Measurements from ENCODE around the gene ADNP.
"Not testable (repeated sequence)": the region's sequence is repeated elsewhere in the genome, so short reads cannot be mapped to it uniquely, and the experiment has no call there.

Gene ADNP

GRCh38 chr20:50886184-50886790 lies 45.0 kb downstream of the ADNP start:
- no peak overlapping the region for H3K4me3 ChIP-seq (ENCODE audit: low read depth, low read length)
- TF ChIP-seq CTCF (IDR thresholded peaks at IDR 0.05; ENCODE audit: low read depth, low read length) = no peak

DNA sequence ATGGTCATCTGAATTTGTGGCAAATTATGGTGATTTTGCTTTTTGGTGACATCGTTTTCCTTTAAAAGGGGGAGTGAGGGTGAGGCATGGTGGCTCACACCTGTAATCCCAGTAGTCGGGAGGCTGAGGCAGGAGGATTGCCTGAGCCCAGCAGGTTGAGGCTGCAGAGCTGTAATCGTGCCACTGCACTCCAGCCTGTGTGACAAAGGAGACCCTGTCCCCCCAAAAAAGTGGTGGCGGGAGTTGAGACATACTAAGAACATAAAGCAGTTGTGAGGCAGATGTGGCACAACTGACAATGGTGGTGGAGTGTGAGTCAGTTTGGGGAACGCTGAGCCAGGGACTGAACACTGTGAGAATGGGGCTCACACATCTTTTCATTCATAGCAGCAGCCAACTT lies 45.5 kb downstream of the ADNP start:
- TF ChIP-seq CTCF (IDR thresholded peaks at IDR 0.05; ENCODE audit: low read depth, low read length) = no peak
- no peak overlapping the region for H3K4me3 ChIP-seq (ENCODE audit: low read depth, low read length)

- no peak overlapping the region for H3K4me3 ChIP-seq (ENCODE audit: low read depth, low read length)
- no peak for TF ChIP-seq CTCF (IDR thresholded peaks at IDR 0.05; ENCODE audit: low read depth, low read length)
Measured at GRCh38 chr20:50885068-50885467, 46.2 kb downstream of the ADNP start.

- TF ChIP-seq CTCF (IDR thresholded peaks at IDR 0.05; ENCODE audit: low read depth, low read length) = no peak
- H3K4me3 ChIP-seq (ENCODE audit: low read depth, low read length) = no peak overlapping the region
Measured at GRCh38 chr20:50883856-50884255, 47.4 kb downstream of the ADNP start.

DNA sequence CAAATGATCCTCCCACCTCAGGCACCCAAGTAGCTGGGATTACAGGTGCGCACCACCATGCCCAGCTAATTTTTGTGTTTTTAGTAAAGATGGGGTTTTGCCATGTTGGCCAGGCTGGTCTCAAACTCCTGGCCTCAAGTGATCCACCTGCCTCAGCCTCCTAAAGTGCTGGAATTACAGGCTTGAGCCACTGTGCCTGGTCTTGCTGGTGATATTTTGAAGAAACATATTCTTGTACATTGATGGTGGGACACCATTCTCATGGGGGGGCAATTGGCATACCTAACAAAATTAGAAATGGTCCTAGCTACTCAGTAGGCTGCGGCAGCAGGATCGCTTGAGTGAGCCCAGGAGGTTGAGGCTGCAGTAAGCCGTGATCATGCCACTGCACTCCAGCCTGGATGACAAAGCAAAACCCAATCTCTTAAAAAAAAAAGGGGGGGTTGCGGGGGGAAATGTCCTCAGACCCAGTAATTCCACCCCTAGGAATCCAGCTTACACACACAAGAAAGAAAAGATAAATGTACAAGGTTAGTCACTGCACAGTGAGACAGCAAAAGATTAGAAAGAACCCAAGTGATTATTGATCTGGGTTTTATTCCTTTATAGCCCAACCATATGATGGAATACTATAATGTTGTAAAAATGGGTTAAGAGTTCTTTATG lies 49.3 kb downstream of the ADNP start:
- H3K4me3 ChIP-seq (ENCODE audit: low read depth, low read length) = not testable (repeated sequence)

- no peak for TF ChIP-seq CTCF (IDR thresholded peaks at IDR 0.05; ENCODE audit: low read depth, low read length)
- H3K4me3 ChIP-seq (ENCODE audit: low read depth, low read length) = no peak overlapping the region
Measured at GRCh38 chr20:50879649-50880550, 51.3 kb downstream of the ADNP start.

GRCh38 chr20:50877232-50877743 lies 53.9 kb downstream of the ADNP start:
- H3K4me3 ChIP-seq (ENCODE audit: low read depth, low read length) = no peak overlapping the region
- TF ChIP-seq CTCF (IDR thresholded peaks at IDR 0.05; ENCODE audit: low read depth, low read length) = no peak
